Measurements from ENCODE around the gene OR1I1. TPM values are rescaled to one million over a fixed set of nuclear protein-coding genes. Genes with fewer than 3 reads are reported as not detected.
A peak's percentile ranks its signal among the peaks of the same experiment; 100 is the strongest.

The OR1I1 gene
- total RNA-seq, 1 donor from 2014 or later = not detected

GRCh38 chr19:15129856-15130585 is 48.0 kb downstream of the OR1I1 start:
- Mint-ChIP-seq H3K36me3 (ENCODE audit: low read depth) (no peaks in the 10 kb centered on the region), H3K9me3 (no peaks in the 10 kb centered on the region), H3K4me1 (peaks cover 23% of the 10 kb centered on the region), H3K27ac (peak overlapping the region; percentile 93), H3K27me3 (no peaks in the 10 kb centered on the region), H3K4me3 (peak overlapping the region; percentile 65)
- intact Hi-C loops (cut with micrococcal nuclease) = no loop called here
- DNase-seq = peak; percentile 70

GRCh38 chr19:15136234-15136954 is 54.4 kb downstream of the OR1I1 start:
- H3K4me1 Mint-ChIP-seq = no peaks in the 10 kb centered on the region
- no peaks in the 10 kb centered on the region for H3K36me3 Mint-ChIP-seq (ENCODE audit: low read depth)
- peaks cover 12% of the 10 kb centered on the region for H3K9me3 Mint-ChIP-seq
- no peak overlapping the region for H3K4me3 Mint-ChIP-seq
- intact Hi-C loops (cut with micrococcal nuclease) = no loop called here
- DNase-seq = no peak
- H3K27me3 Mint-ChIP-seq = peaks cover 1% of the 10 kb centered on the region
- no peak overlapping the region for H3K27ac Mint-ChIP-seq

GRCh38 chr19:15137777-15138176 is 55.8 kb downstream of the OR1I1 start:
- Mint-ChIP-seq H3K4me3 (no peak overlapping the region), H3K36me3 (ENCODE audit: low read depth) (no peaks in the 10 kb centered on the region), H3K4me1 (no peaks in the 10 kb centered on the region), H3K9me3 (peaks cover 12% of the 10 kb centered on the region), H3K27me3 (peaks cover 1% of the 10 kb centered on the region), H3K27ac (no peak overlapping the region)
- intact Hi-C loops (cut with micrococcal nuclease) = no loop called here
- DNase-seq = no peak

- intact Hi-C loops (cut with micrococcal nuclease) = no loop called here
- no peaks in the 10 kb centered on the region for H3K36me3 Mint-ChIP-seq (ENCODE audit: low read depth)
Observed at GRCh38 chr19:15138427-15138826, 56.4 kb downstream of the OR1I1 start.

GRCh38 chr19:15141143-15141542 is 59.1 kb downstream of the OR1I1 start:
- no peak for DNase-seq
- intact Hi-C loops (cut with micrococcal nuclease) = no loop called here
- Mint-ChIP-seq H3K27ac (no peak overlapping the region), H3K27me3 (peaks cover 1% of the 10 kb centered on the region), H3K4me3 (no peak overlapping the region), H3K36me3 (ENCODE audit: low read depth) (no peaks in the 10 kb centered on the region), H3K4me1 (no peaks in the 10 kb centered on the region), H3K9me3 (peaks cover 12% of the 10 kb centered on the region)

More at GRCh38 chr19:15138427-15138826, 56.4 kb downstream of the OR1I1 start:
- H3K27me3 Mint-ChIP-seq = peaks cover 1% of the 10 kb centered on the region
- H3K9me3 Mint-ChIP-seq = peaks cover 12% of the 10 kb centered on the region
- H3K4me3 Mint-ChIP-seq = no peak overlapping the region
- H3K4me1 Mint-ChIP-seq = no peaks in the 10 kb centered on the region
- no peak overlapping the region for H3K27ac Mint-ChIP-seq
- no peak for DNase-seq

GRCh38 chr19:15142313-15142712 is 60.3 kb downstream of the OR1I1 start:
- H3K9me3 Mint-ChIP-seq = peaks cover 12% of the 10 kb centered on the region

More at GRCh38 chr19:15142313-15142712, 60.3 kb downstream of the OR1I1 start:
- Mint-ChIP-seq H3K27me3 (peaks cover 3% of the 10 kb centered on the region), H3K4me1 (peaks cover 2% of the 10 kb centered on the region), H3K4me3 (no peak overlapping the region), H3K36me3 (ENCODE audit: low read depth) (no peaks in the 10 kb centered on the region), H3K27ac (no peak overlapping the region)
- no peak for DNase-seq
- intact Hi-C loops (cut with micrococcal nuclease) = no loop called here

Other genes with a start within 250 kb of the OR1I1 start
- gene OR7A5, start 247.0 kb upstream of the OR1I1 start, total RNA-seq = not detected in 2 replicates
- gene OR7C1, start 247.0 kb upstream of the OR1I1 start, total RNA-seq = not detected in 2 replicates
- not detected in 2 replicates for gene OR7A10, start 233.3 kb upstream of the OR1I1 start, total RNA-seq
- gene OR7A17, start 196.1 kb upstream of the OR1I1 start, total RNA-seq = not detected in 2 replicates
- gene OR7C2, start 140.7 kb upstream of the OR1I1 start, total RNA-seq = not detected in 2 replicates
- not detected in 2 replicates for gene SLC1A6, start 102.3 kb upstream of the OR1I1 start, total RNA-seq
- gene CASP14, start 32.7 kb upstream of the OR1I1 start, total RNA-seq = not detected in 2 replicates
- gene SYDE1, start 25.2 kb downstream of the OR1I1 start, total RNA-seq = 1.1 and 1.3 TPM in 2 replicates
- not detected in 2 replicates for gene NOTCH3, start 118.8 kb downstream of the OR1I1 start, total RNA-seq
- 0.09 and 0.16 TPM in 2 replicates for gene EPHX3, start 150.2 kb downstream of the OR1I1 start, total RNA-seq

Measured in activated CD4-positive, alpha-beta T cell treated with anti-CD3 and anti-CD28 coated beads, Interleukin-2, amount 10 ng/mL, durations not matched to agents 24 days and 14 days (primary cell).